Liver (tissue), 3 donors: Measurements from ENCODE around the gene AFAP1.

Experiments used
- EGR1 ChIP-seq, 2 donors: IDR thresholded peaks; 2 replicates each; pipeline ENCODE4 v1.6.1; 2016 to 2018; ENCODE audit warnings: antibody characterized with exemption in 2 of 2, low read depth in 2 of 2
- FOXA1 ChIP-seq: IDR thresholded peaks from 2 replicates; pipeline ENCODE4 v1.6.1; 2016; ENCODE audit warnings: antibody characterized with exemption
- GABPA ChIP-seq, 2 donors: IDR thresholded peaks in 1 of 2; conservative IDR thresholded peaks in 1 of 2; 2 replicates each; pipeline ENCODE4 v1.6.1; 2016; ENCODE audit warnings: antibody characterized with exemption in 2 of 2, mild to moderate bottlenecking in 1 of 2, moderate library complexity in 1 of 2
- HNF4G ChIP-seq: IDR thresholded peaks from 2 replicates; pipeline ENCODE4 v1.6.1; 2016; ENCODE audit warnings: antibody characterized with exemption
- NR2F2 ChIP-seq: IDR thresholded peaks from 2 replicates; pipeline ENCODE4 v1.6.1; 2016; ENCODE audit warnings: antibody characterized with exemption
- RAD21 ChIP-seq, 2 donors: IDR thresholded peaks; 2 replicates each; pipeline ENCODE4 v1.6.1; 2016; ENCODE audit warnings: antibody characterized with exemption in 2 of 2, mild to moderate bottlenecking in 2 of 2
- RXRA ChIP-seq, 2 donors: IDR thresholded peaks; 2 replicates each; pipeline ENCODE4 v1.6.1; 2017 to 2018; ENCODE audit warnings: antibody characterized with exemption in 2 of 2, mild to moderate bottlenecking in 1 of 2
- TAF1 ChIP-seq: conservative IDR thresholded peaks from 2 replicates; pipeline ENCODE4 v1.6.1; 2016; ENCODE audit warnings: antibody characterized with exemption, mild to moderate bottlenecking
- YY1 ChIP-seq: IDR thresholded peaks from 2 replicates; pipeline ENCODE4 v1.6.1; 2016; ENCODE audit warnings: antibody characterized with exemption, mild to moderate bottlenecking
- TF ChIP-seq, protein P1 (sequence below): fragments of 150-350 bp; IDR thresholded peaks from 2 replicates; pipeline ENCODE4 v1.5.1; 2017; ENCODE audit warnings: improper control_type of control experiment, low read depth, low read length; ENCODE audit not compliant: missing input control
- TF ChIP-seq, protein P2 (sequence below): IDR thresholded peaks from 2 replicates; pipeline ENCODE4 v1.6.1; 2016; ENCODE audit warnings: antibody characterized with exemption
- TF ChIP-seq, protein P3 (sequence below): IDR thresholded peaks from 2 replicates; pipeline ENCODE4 v1.6.1; 2016; ENCODE audit warnings: antibody characterized with exemption
- TF ChIP-seq, protein P4 (sequence below): IDR thresholded peaks from 2 replicates; pipeline ENCODE4 v1.6.1; 2016; ENCODE audit warnings: antibody characterized with exemption, mild to moderate bottlenecking
- donor health status: healthy.
- donor health status: healthy.

DNA sequence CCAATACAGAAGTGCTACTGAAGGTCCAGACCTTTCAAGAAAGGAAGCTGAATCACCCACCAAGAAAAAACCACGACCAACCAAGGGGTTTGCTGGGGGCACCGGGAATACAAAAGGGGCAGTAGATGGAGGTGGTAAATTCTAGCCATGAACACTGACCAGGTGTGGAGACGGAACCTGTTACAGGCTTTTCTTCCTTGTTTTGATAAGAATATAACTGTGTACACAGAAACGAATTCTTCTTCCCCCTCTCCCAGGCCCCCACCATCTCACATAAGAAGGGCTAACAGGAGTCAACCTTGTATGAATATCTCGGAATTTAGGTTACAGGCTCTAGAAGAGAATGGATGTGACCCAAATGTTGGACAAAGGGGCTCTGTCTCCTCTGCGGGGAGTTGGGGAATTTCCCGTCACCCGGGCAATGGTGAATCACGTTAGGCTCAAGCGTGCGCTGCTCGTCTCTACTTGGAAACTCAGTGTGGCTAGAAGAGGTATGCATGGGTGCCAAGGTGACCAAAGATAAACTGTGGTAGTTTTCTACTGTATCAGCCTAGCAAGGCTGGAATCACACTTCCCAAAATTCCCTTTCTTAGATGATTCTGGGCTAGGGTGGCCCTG is 87.0 kb downstream of the AFAP1 start:
- TF ChIP-seq, protein P1, sequence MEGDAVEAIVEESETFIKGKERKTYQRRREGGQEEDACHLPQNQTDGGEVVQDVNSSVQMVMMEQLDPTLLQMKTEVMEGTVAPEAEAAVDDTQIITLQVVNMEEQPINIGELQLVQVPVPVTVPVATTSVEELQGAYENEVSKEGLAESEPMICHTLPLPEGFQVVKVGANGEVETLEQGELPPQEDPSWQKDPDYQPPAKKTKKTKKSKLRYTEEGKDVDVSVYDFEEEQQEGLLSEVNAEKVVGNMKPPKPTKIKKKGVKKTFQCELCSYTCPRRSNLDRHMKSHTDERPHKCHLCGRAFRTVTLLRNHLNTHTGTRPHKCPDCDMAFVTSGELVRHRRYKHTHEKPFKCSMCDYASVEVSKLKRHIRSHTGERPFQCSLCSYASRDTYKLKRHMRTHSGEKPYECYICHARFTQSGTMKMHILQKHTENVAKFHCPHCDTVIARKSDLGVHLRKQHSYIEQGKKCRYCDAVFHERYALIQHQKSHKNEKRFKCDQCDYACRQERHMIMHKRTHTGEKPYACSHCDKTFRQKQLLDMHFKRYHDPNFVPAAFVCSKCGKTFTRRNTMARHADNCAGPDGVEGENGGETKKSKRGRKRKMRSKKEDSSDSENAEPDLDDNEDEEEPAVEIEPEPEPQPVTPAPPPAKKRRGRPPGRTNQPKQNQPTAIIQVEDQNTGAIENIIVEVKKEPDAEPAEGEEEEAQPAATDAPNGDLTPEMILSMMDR, result no peak
- TF ChIP-seq RAD21 (IDR thresholded peaks at IDR 0.05), result no peak
- TF ChIP-seq, protein P2, sequence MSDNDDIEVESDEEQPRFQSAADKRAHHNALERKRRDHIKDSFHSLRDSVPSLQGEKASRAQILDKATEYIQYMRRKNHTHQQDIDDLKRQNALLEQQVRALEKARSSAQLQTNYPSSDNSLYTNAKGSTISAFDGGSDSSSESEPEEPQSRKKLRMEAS, result no peak
- TF ChIP-seq, protein P3, sequence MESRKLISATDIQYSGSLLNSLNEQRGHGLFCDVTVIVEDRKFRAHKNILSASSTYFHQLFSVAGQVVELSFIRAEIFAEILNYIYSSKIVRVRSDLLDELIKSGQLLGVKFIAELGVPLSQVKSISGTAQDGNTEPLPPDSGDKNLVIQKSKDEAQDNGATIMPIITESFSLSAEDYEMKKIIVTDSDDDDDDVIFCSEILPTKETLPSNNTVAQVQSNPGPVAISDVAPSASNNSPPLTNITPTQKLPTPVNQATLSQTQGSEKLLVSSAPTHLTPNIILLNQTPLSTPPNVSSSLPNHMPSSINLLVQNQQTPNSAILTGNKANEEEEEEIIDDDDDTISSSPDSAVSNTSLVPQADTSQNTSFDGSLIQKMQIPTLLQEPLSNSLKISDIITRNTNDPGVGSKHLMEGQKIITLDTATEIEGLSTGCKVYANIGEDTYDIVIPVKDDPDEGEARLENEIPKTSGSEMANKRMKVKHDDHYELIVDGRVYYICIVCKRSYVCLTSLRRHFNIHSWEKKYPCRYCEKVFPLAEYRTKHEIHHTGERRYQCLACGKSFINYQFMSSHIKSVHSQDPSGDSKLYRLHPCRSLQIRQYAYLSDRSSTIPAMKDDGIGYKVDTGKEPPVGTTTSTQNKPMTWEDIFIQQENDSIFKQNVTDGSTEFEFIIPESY, result no peak
- no peak for TF ChIP-seq HNF4G
- no peak for TF ChIP-seq TAF1
- no peak for TF ChIP-seq EGR1 (IDR thresholded peaks at IDR 0.05; ENCODE audit: low read depth in 2 of 2)
- TF ChIP-seq GABPA (IDR thresholded peaks at IDR 0.05 in 1 of 2, conservative IDR thresholded peaks at IDR 0.05 in 1 of 2), result no peak
- TF ChIP-seq, protein P4, sequence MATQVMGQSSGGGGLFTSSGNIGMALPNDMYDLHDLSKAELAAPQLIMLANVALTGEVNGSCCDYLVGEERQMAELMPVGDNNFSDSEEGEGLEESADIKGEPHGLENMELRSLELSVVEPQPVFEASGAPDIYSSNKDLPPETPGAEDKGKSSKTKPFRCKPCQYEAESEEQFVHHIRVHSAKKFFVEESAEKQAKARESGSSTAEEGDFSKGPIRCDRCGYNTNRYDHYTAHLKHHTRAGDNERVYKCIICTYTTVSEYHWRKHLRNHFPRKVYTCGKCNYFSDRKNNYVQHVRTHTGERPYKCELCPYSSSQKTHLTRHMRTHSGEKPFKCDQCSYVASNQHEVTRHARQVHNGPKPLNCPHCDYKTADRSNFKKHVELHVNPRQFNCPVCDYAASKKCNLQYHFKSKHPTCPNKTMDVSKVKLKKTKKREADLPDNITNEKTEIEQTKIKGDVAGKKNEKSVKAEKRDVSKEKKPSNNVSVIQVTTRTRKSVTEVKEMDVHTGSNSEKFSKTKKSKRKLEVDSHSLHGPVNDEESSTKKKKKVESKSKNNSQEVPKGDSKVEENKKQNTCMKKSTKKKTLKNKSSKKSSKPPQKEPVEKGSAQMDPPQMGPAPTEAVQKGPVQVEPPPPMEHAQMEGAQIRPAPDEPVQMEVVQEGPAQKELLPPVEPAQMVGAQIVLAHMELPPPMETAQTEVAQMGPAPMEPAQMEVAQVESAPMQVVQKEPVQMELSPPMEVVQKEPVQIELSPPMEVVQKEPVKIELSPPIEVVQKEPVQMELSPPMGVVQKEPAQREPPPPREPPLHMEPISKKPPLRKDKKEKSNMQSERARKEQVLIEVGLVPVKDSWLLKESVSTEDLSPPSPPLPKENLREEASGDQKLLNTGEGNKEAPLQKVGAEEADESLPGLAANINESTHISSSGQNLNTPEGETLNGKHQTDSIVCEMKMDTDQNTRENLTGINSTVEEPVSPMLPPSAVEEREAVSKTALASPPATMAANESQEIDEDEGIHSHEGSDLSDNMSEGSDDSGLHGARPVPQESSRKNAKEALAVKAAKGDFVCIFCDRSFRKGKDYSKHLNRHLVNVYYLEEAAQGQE, result no peak
- no peak for TF ChIP-seq YY1
- TF ChIP-seq RXRA (IDR thresholded peaks at IDR 0.05), result no peak
- no peak for TF ChIP-seq NR2F2
- TF ChIP-seq FOXA1, result no peak
